GM23248 (cell line): Measurements from ENCODE around the gene NDFIP2. TPM values are rescaled to one million over a fixed set of nuclear protein-coding genes. Genes with fewer than 3 reads are reported as not detected.

Experiments used
- DNase-seq: peaks from one replicate; pipeline ENCODE4 v3.0.0-alpha.2; 2015
- H2AFZ ChIP-seq: fragments of 200-600 bp; sonication (generic); 2 replicates; pipeline ENCODE4 v1.6.1; 2016; ENCODE audit warnings: antibody characterized with exemption
- H3F3A ChIP-seq: fragments of 200-600 bp; sonication (generic); 2 replicates; pipeline ENCODE4 v1.6.1; 2016; ENCODE audit warnings: mild to moderate bottlenecking, antibody characterized with exemption, mixed run types; ENCODE audit not compliant: insufficient read depth
- H3K27ac ChIP-seq: fragments of 200-600 bp; sonication (generic); 2 replicates; pipeline ENCODE4 v1.5.1; 2016; ENCODE audit warnings: mild to moderate bottlenecking
- H3K27me3 ChIP-seq: fragments of 200-600 bp; sonication (generic); replicated peaks from 2 replicates; pipeline ENCODE4 v1.6.1; 2016; ENCODE audit warnings: mild to moderate bottlenecking; ENCODE audit not compliant: insufficient read depth
- H3K36me3 ChIP-seq: fragments of 200-600 bp; sonication (generic); 2 replicates; pipeline ENCODE4 v1.6.1; 2016; ENCODE audit warnings: low read depth, mild to moderate bottlenecking
- H3K4me1 ChIP-seq: fragments of 200-600 bp; sonication (generic); 2 replicates; pipeline ENCODE4 v1.6.1; 2016; ENCODE audit warnings: mild to moderate bottlenecking; ENCODE audit not compliant: insufficient read depth
- H3K4me2 ChIP-seq: fragments of 200-600 bp; sonication (generic); one replicate; pipeline ENCODE4 v1.6.1; 2016; ENCODE audit warnings: mild to moderate bottlenecking; ENCODE audit not compliant: unreplicated experiment
- H3K4me3 ChIP-seq: fragments of 200-600 bp; sonication (generic); 2 replicates; pipeline ENCODE4 v1.5.1; 2016; ENCODE audit warnings: mild to moderate bottlenecking
- H3K79me2 ChIP-seq: fragments of 200-600 bp; sonication (generic); 2 replicates; pipeline ENCODE4 v1.6.1; 2016; ENCODE audit warnings: mild to moderate bottlenecking; ENCODE audit not compliant: insufficient read depth
- H3K9ac ChIP-seq: fragments of 200-600 bp; sonication (generic); 2 replicates; pipeline ENCODE4 v1.6.1; 2016; ENCODE audit warnings: mild to moderate bottlenecking
- H3K9me2 ChIP-seq: fragments of 200-600 bp; sonication (generic); 2 replicates; pipeline ENCODE4 v1.6.1; 2016; ENCODE audit warnings: mixed run types, mild to moderate bottlenecking, moderate library complexity; ENCODE audit not compliant: insufficient read depth
- H3K9me3 ChIP-seq: fragments of 200-600 bp; sonication (generic); one replicate; pipeline ENCODE4 v1.6.1; 2017; ENCODE audit warnings: low read depth
- H4K20me1 ChIP-seq: fragments of 200-600 bp; sonication (generic); 2 replicates; pipeline ENCODE4 v1.6.0; 2016; ENCODE audit not compliant: insufficient read depth
- EZH2 ChIP-seq: fragments of 200-600 bp; sonication (generic); IDR thresholded peaks from 2 replicates; pipeline ENCODE4 v1.6.1; 2018; ENCODE audit warnings: antibody characterized with exemption, mild to moderate bottlenecking; ENCODE audit not compliant: insufficient read depth, poor library complexity, severe bottlenecking
- EZH2phosphoT487 ChIP-seq: fragments of 200-600 bp; sonication (generic); IDR thresholded peaks from 2 replicates; pipeline ENCODE4 v1.6.1; 2018; ENCODE audit warnings: antibody characterized with exemption, moderate library complexity, mild to moderate bottlenecking, low read depth; ENCODE audit not compliant: insufficient read depth
- WGBS, 2 experiments: methylation state at CpG; one replicate each; pipeline ENCODE4 v1.1.6; 2015 to 2017; ENCODE audit warnings: low lambda C conversion rate in 2 of 2, low coverage in 1 of 2; ENCODE audit errors: missing lambda C conversion rate in 2 of 2; 5-methylcytosine and 5-hydroxymethylcytosine counted together
- in situ Hi-C: fragments of 300-500 bp; cut with MboI; formaldehyde crosslinking; loops from 2 replicates; pipeline ENCODE4 v1.15.0; 2020
- polyA plus RNA-seq: library from polyadenylated mRNA; unstranded; fragments of >200 nt; fragmentation: Nextera tagmentation; extraction: Ambion mirVana; gene quantifications from 2 replicates; pipeline ENCODE4 v1.2.1, GENCODE V29; 2016
- total RNA-seq: library from RNA; depleted of rRNA; stranded (reverse); fragments of >200 nt; shearing (Covaris generic); gene quantifications from 2 replicates; pipeline ENCODE4 v1.2.3, GENCODE V29; 2014

Gene NDFIP2
- total and polyA plus RNA-seq, 2 experiments from 2014 or later, result 98.1 to 109 TPM

- 96 to 97% methylated on average over 4 of the region's 4 CpGs for WGBS, 2 experiments
- in situ Hi-C loops, result no loop called here
Observed at GRCh38 chr13:79529817-79530216, 48.9 kb downstream of the NDFIP2 start.

GRCh38 chr13:79530270-79530669 is 49.3 kb downstream of the NDFIP2 start:
- in situ Hi-C loops, result no loop called here
- TF ChIP-seq EZH2phosphoT487 (no peak), EZH2 (no peak)
- no peak for DNase-seq

More at GRCh38 chr13:79529817-79530216, 48.9 kb downstream of the NDFIP2 start:
- 0 out of 2 replicates have a peak, but pooled peaks cover 11% of the 10 kb centered on the region for H4K20me1 ChIP-seq
- H3K4me3 ChIP-seq, result no peak overlapping the region
- no peak overlapping the region for H3K9ac ChIP-seq
- no peak overlapping the region for H3K4me2 ChIP-seq
- peaks cover 10% of the 10 kb centered on the region for H3F3A ChIP-seq
- H3K27me3 ChIP-seq, result no peaks in the 10 kb centered on the region
- no peak overlapping the region for H3K27ac ChIP-seq
- DNase-seq, result no peak
- no peak overlapping the region for H2AFZ ChIP-seq
- H3K9me2 ChIP-seq, result no peaks in the 10 kb centered on the region
- peaks cover 78% of the 10 kb centered on the region for H3K79me2 ChIP-seq
- H3K36me3 ChIP-seq, result peaks cover 38% of the 10 kb centered on the region
- TF ChIP-seq EZH2 (no peak), EZH2phosphoT487 (no peak)
- peaks cover 23% of the 10 kb centered on the region for H3K4me1 ChIP-seq
- no peaks in the 10 kb centered on the region for H3K9me3 ChIP-seq

GRCh38 chr13:79531542-79532254 is 50.7 kb downstream of the NDFIP2 start:
- peaks cover 78% of the 10 kb centered on the region for H3K79me2 ChIP-seq
- in situ Hi-C loops, result no loop called here

More at GRCh38 chr13:79530270-79530669, 49.3 kb downstream of the NDFIP2 start:
- H3K9ac ChIP-seq, result no peak overlapping the region
- 0 out of 2 replicates have a peak, but pooled peaks cover 11% of the 10 kb centered on the region for H4K20me1 ChIP-seq
- H3K4me1 ChIP-seq, result peaks cover 26% of the 10 kb centered on the region
- no peaks in the 10 kb centered on the region for H3K9me2 ChIP-seq
- peaks cover 78% of the 10 kb centered on the region for H3K79me2 ChIP-seq
- no peak overlapping the region for H2AFZ ChIP-seq
- no peak overlapping the region for H3K27ac ChIP-seq
- no peak overlapping the region for H3K4me2 ChIP-seq
- H3K9me3 ChIP-seq, result no peaks in the 10 kb centered on the region
- H3K27me3 ChIP-seq, result no peaks in the 10 kb centered on the region
- 57 to 59% methylated on average over 2 of the region's 2 CpGs for WGBS, 2 experiments
- peaks cover 14% of the 10 kb centered on the region for H3F3A ChIP-seq
- peaks cover 34% of the 10 kb centered on the region for H3K36me3 ChIP-seq
- H3K4me3 ChIP-seq, result no peak overlapping the region

GRCh38 chr13:79532576-79532975 is 51.6 kb downstream of the NDFIP2 start:
- Histone ChIP-seq H3K4me3 (no peak overlapping the region), H3K9me3 (no peaks in the 10 kb centered on the region), H4K20me1 (0 out of 2 replicates have a peak, but pooled peaks cover 5% of the 10 kb centered on the region), H3K27ac (no peak overlapping the region), H3K4me2 (no peak overlapping the region), H3K36me3 (peaks cover 23% of the 10 kb centered on the region), H3K79me2 (peaks cover 77% of the 10 kb centered on the region), H3K27me3 (no peaks in the 10 kb centered on the region), H3K9me2 (no peaks in the 10 kb centered on the region), H3K9ac (no peak overlapping the region), H3K4me1 (peaks cover 15% of the 10 kb centered on the region), H3F3A (peaks cover 19% of the 10 kb centered on the region), H2AFZ (no peak overlapping the region)
- in situ Hi-C loops, result no loop called here
- no peak for TF ChIP-seq EZH2phosphoT487
- no peak for TF ChIP-seq EZH2
- no peak for DNase-seq
- WGBS, 2 experiments, result 94 to 96% methylated on average over 2 of the region's 2 CpGs

More at GRCh38 chr13:79531542-79532254, 50.7 kb downstream of the NDFIP2 start:
- H4K20me1 ChIP-seq, result 0 out of 2 replicates have a peak, but pooled peaks cover 5% of the 10 kb centered on the region
- H3K36me3 ChIP-seq, result peaks cover 31% of the 10 kb centered on the region
- no peaks in the 10 kb centered on the region for H3K27me3 ChIP-seq
- no peak overlapping the region for H3K9ac ChIP-seq
- no peak overlapping the region for H3K4me3 ChIP-seq
- TF ChIP-seq EZH2phosphoT487, result no peak
- no peak for TF ChIP-seq EZH2
- no peaks in the 10 kb centered on the region for H3K9me2 ChIP-seq
- no peak for DNase-seq
- H3K27ac ChIP-seq, result no peak overlapping the region
- peaks cover 19% of the 10 kb centered on the region for H3F3A ChIP-seq
- peaks cover 15% of the 10 kb centered on the region for H3K4me1 ChIP-seq
- WGBS, 2 experiments, result 96 to 97% methylated on average over 7 of the region's 7 CpGs
- no peak overlapping the region for H3K4me2 ChIP-seq
- no peak overlapping the region for H2AFZ ChIP-seq
- no peaks in the 10 kb centered on the region for H3K9me3 ChIP-seq
